Small intestine (tissue), 7 donors: ENCODE data around the gene LTBP1. TPM values are rescaled to one million over a fixed set of nuclear protein-coding genes. Genes with fewer than 3 reads are reported as not detected.

Source experiments
- DNase-seq, 2 donors: peaks; one replicate each; pipeline versions ENCODE4 v3.0.0 to v3.0.0-alpha.2; 2013
- FAIRE-seq: peaks from 2 replicates; lab custom pipeline; 2012; peaks lifted over from hg19 to GRCh38; lab: Jason Lieb, UNC
- H3K27ac ChIP-seq, 3 donors: one replicate each; pipeline ENCODE4 v1.5.1; 2013; ENCODE audit warnings: low read length in 2 of 3, mild to moderate bottlenecking in 2 of 3, control low read depth in 1 of 3, inconsistent platforms in 1 of 3, low read depth in 1 of 3, moderate library complexity in 1 of 3
- H3K27me3 ChIP-seq, 3 donors: one replicate each; pipeline ENCODE4 v1.6.1; 2013; ENCODE audit warnings: low read length in 3 of 3, inconsistent platforms in 1 of 3; ENCODE audit not compliant: control insufficient read depth in 3 of 3, insufficient read depth in 3 of 3
- H3K36me3 ChIP-seq, 3 donors: one replicate each; pipeline ENCODE4 v1.6.1; 2013; ENCODE audit warnings: low read length in 3 of 3, inconsistent platforms in 1 of 3, low read depth in 1 of 3, mild to moderate bottlenecking in 1 of 3, moderate library complexity in 1 of 3; ENCODE audit not compliant: control insufficient read depth in 3 of 3, insufficient read depth in 2 of 3
- H3K4me1 ChIP-seq, 3 donors: one replicate each; pipeline ENCODE4 v1.6.1; 2013; ENCODE audit warnings: low read length in 2 of 3, inconsistent platforms in 1 of 3, low read depth in 1 of 3, mild to moderate bottlenecking in 1 of 3, moderate library complexity in 1 of 3; ENCODE audit not compliant: control insufficient read depth in 3 of 3, insufficient read depth in 2 of 3
- H3K4me3 ChIP-seq, 3 donors: one replicate each; pipeline ENCODE4 v1.5.1; 2013; ENCODE audit warnings: low read length in 3 of 3, control low read depth in 1 of 3, inconsistent platforms in 1 of 3, low read depth in 1 of 3, mild to moderate bottlenecking in 1 of 3, moderate library complexity in 1 of 3
- H3K9me3 ChIP-seq, 2 donors: one replicate each; pipeline ENCODE4 v1.6.1; 2013; ENCODE audit warnings: low read depth in 1 of 2, low read length in 1 of 2; ENCODE audit not compliant: control insufficient read depth in 2 of 2, insufficient read depth in 1 of 2
- WGBS, 3 donors: extraction: QIAGEN DNeasy Blood & Tissue Kit; methylation state at CpG; one replicate each; pipeline ENCODE4 v1.1.7; 2013; 5-methylcytosine and 5-hydroxymethylcytosine counted together
- polyA plus RNA-seq, 4 donors: library from polyadenylated mRNA; stranded (reverse) in 3 of 4; unstranded in 1 of 4; fragments of 200-250 nt in 3 of 4; fragments of 120-200 nt in 1 of 4; gene quantifications; one replicate each; pipeline versions ENCODE4 v1.2.1 to v1.2.3, GENCODE V29; 2013
- donor health status: healthy with polysubstance abuse.
- donor health status: control.
- donor health status: control.
- donor health status: Bipolar disorder and iron deficiency.
- donor health status: healthy.

The LTBP1 gene
- polyA plus RNA-seq, 4 donors: 0.67 to 12.1 (median 6.1) TPM

GRCh38 chr2:33023728-33024500 lies 77.2 kb downstream of the LTBP1 start:
- peak; percentile 21 to 35 for DNase-seq
- 53 to 75% (median 60%) methylated on average over 2 of the region's 2 CpGs for WGBS, 3 donors
- H3K4me1 ChIP-seq: peaks cover 2 to 22% (median 6%) of the 10 kb centered on the region in 3 donors
- H3K9me3 ChIP-seq: peaks cover 0 to 6% of the 10 kb centered on the region in 2 donors
- FAIRE-seq: no peak
- no peaks in the 10 kb centered on the region for H3K27me3 ChIP-seq
- peak overlapping the region in 2 of 3 donors; percentile 32 to 42 for H3K27ac ChIP-seq
- H3K36me3 ChIP-seq: no peaks in the 10 kb centered on the region
- no peak overlapping the region for H3K4me3 ChIP-seq

- DNase-seq (no peak), FAIRE-seq (no peak)
- Histone ChIP-seq H3K4me3 (no peak overlapping the region), H3K27ac (no peak overlapping the region), H3K4me1 (peaks cover 2 to 22% (median 6%) of the 10 kb centered on the region in 3 donors), H3K27me3 (no peaks in the 10 kb centered on the region), H3K9me3 (peaks cover 0 to 6% of the 10 kb centered on the region in 2 donors), H3K36me3 (no peaks in the 10 kb centered on the region)
- WGBS, 3 donors: 77 to 90% (median 83%) methylated on average over 2 of the region's 2 CpGs
Observed at GRCh38 chr2:33024758-33025157, 78.0 kb downstream of the LTBP1 start.

GRCh38 chr2:33029459-33029858 lies 82.7 kb downstream of the LTBP1 start:
- peaks cover 0 to 6% of the 10 kb centered on the region in 2 donors for H3K9me3 ChIP-seq
- no peaks in the 10 kb centered on the region for H3K27me3 ChIP-seq
- 75 to 81% (median 76%) methylated on average over 3 of the region's 3 CpGs for WGBS, 3 donors
- no peak overlapping the region for H3K27ac ChIP-seq
- peaks cover 0 to under 1% (median 0%) of the 10 kb centered on the region in 3 donors for H3K4me1 ChIP-seq
- H3K36me3 ChIP-seq: no peaks in the 10 kb centered on the region
- H3K4me3 ChIP-seq: no peak overlapping the region
- DNase-seq (no peak), FAIRE-seq (no peak)

GRCh38 chr2:33029926-33030325 lies 83.2 kb downstream of the LTBP1 start:
- no peak for FAIRE-seq
- peaks cover 0 to under 1% of the 10 kb centered on the region in 2 donors for H3K9me3 ChIP-seq
- H3K27me3 ChIP-seq: no peaks in the 10 kb centered on the region
- 70 to 84% (median 79%) methylated on average over 4 of the region's 4 CpGs for WGBS, 3 donors
- no peaks in the 10 kb centered on the region for H3K4me1 ChIP-seq
- H3K4me3 ChIP-seq: no peak overlapping the region
- no peak for DNase-seq
- H3K27ac ChIP-seq: no peak overlapping the region
- H3K36me3 ChIP-seq: no peaks in the 10 kb centered on the region

- no peaks in the 10 kb centered on the region for H3K9me3 ChIP-seq
Observed at GRCh38 chr2:33030326-33030725, 83.6 kb downstream of the LTBP1 start.

GRCh38 chr2:33032245-33032644 lies 85.5 kb downstream of the LTBP1 start:
- Histone ChIP-seq H3K9me3 (no peaks in the 10 kb centered on the region), H3K27ac (no peak overlapping the region), H3K27me3 (no peaks in the 10 kb centered on the region), H3K4me1 (no peaks in the 10 kb centered on the region), H3K36me3 (no peaks in the 10 kb centered on the region), H3K4me3 (no peak overlapping the region)
- 31 to 61% (median 37%) methylated on average over 2 of the region's 2 CpGs for WGBS, 3 donors
- DNase-seq (no peak), FAIRE-seq (no peak)

More at GRCh38 chr2:33030326-33030725, 83.6 kb downstream of the LTBP1 start:
- FAIRE-seq (no peak), DNase-seq (no peak)
- Histone ChIP-seq H3K4me1 (no peaks in the 10 kb centered on the region), H3K27me3 (no peaks in the 10 kb centered on the region), H3K27ac (no peak overlapping the region), H3K36me3 (no peaks in the 10 kb centered on the region), H3K4me3 (no peak overlapping the region)
- WGBS, 3 donors: 70 to 77% (median 72%) methylated on average over 3 of the region's 3 CpGs

- peak; percentile 38 to 48 for DNase-seq
- WGBS, 3 donors: 49 to 56% (median 54%) methylated on average over 7 of the region's 7 CpGs
- Histone ChIP-seq H3K4me1 (no peaks in the 10 kb centered on the region), H3K36me3 (no peaks in the 10 kb centered on the region), H3K9me3 (no peaks in the 10 kb centered on the region), H3K4me3 (peak overlapping the region in 1 of 3 donors; percentile 14), H3K27me3 (no peaks in the 10 kb centered on the region), H3K27ac (no peak overlapping the region)
- FAIRE-seq: no peak
Observed at GRCh38 chr2:33033606-33034081, 86.9 kb downstream of the LTBP1 start.

GRCh38 chr2:33034784-33035183 lies 88.0 kb downstream of the LTBP1 start:
- Histone ChIP-seq H3K9me3 (no peaks in the 10 kb centered on the region), H3K27me3 (no peaks in the 10 kb centered on the region), H3K4me3 (no peak overlapping the region), H3K27ac (no peak overlapping the region), H3K36me3 (no peaks in the 10 kb centered on the region), H3K4me1 (no peaks in the 10 kb centered on the region)
- WGBS, 3 donors: 65 to 76% (median 71%) methylated on average over 8 of the region's 8 CpGs
- DNase-seq: no peak
- FAIRE-seq: no peak
